BLaER1 treated with 17β-estradiol and CSF1 and Interleukin-3, amounts not matched to agents 10 nM and 100 nM (cell line): Measurements from ENCODE around the gene TBC1D14.

ENCODE experiments used
- H3K27ac ChIP-seq, 11 experiments: shearing (Covaris generic); formaldehyde crosslinking; 2 replicates each; pipeline ENCODE4 v1.8.1; 2022
- H3K27me3 ChIP-seq, 11 experiments: shearing (Covaris generic); formaldehyde crosslinking; 2 replicates each; pipeline ENCODE4 v1.8.1; 2022
- H3K36me3 ChIP-seq, 11 experiments: shearing (Covaris generic); formaldehyde crosslinking; 2 replicates each; pipeline ENCODE4 v1.8.1; 2022
- H3K4me1 ChIP-seq, 10 experiments: shearing (Covaris generic); formaldehyde crosslinking; 2 replicates each; pipeline ENCODE4 v1.8.1; 2022
- H3K4me2 ChIP-seq, 11 experiments: shearing (Covaris generic); formaldehyde crosslinking; 2 replicates each; pipeline ENCODE4 v1.8.1; 2022
- H3K4me3 ChIP-seq, 10 experiments: shearing (Covaris generic); formaldehyde crosslinking; 2 replicates each; pipeline ENCODE4 v1.8.1; 2022
- H3K9ac ChIP-seq, 11 experiments: shearing (Covaris generic); formaldehyde crosslinking; 2 replicates each; pipeline ENCODE4 v1.8.1; 2022
- H3K9me3 ChIP-seq, 11 experiments: shearing (Covaris generic); formaldehyde crosslinking; replicated peaks in 1 of 11; 2 replicates each; pipeline ENCODE4 v1.8.1; 2022
- H4K20me1 ChIP-seq, 11 experiments: shearing (Covaris generic); formaldehyde crosslinking; 2 replicates each; pipeline ENCODE4 v1.8.1; 2022
- Cebpa-rat ChIP-seq, 11 experiments: shearing (Covaris generic); IDR thresholded peaks; 2 replicates each; pipeline ENCODE4 v1.8.1; 2022

The TBC1D14 gene

GRCh38 chr4:6914448-6914847 lies 4.8 kb downstream of the TBC1D14 start:
- Histone ChIP-seq H3K4me3 (peak overlapping the region in 5 of 10 experiments; percentile 27 to 94 (median 31); a peak in 7 of 20 replicates), H3K27ac (peak overlapping the region; percentile 72 to 100 (median 99)), H3K4me1 (peaks cover 67 to 84% (median 77%) of the 10 kb centered on the region in 10 experiments), H3K4me2 (peak overlapping the region; percentile 87 to 99 (median 95)), H4K20me1 (peaks cover 56 to 89% (median 73%) of the 10 kb centered on the region in 11 experiments), H3K36me3 (peaks cover 0 to 36% (median 16%) of the 10 kb centered on the region in 11 experiments; a peak in 13 of 22 replicates), H3K9me3 (no peaks in the 10 kb centered on the region), H3K27me3 (no peaks in the 10 kb centered on the region), H3K9ac (peak overlapping the region; percentile 40 to 99 (median 99); a peak in 21 of 22 replicates)
- TF ChIP-seq Cebpa-rat (IDR thresholded peaks at IDR 0.05) = no peak

GRCh38 chr4:6915041-6916005 lies 5.7 kb downstream of the TBC1D14 start:
- Histone ChIP-seq H3K27ac (peak overlapping the region; percentile 72 to 100 (median 99)), H3K4me1 (peaks cover 75 to 91% (median 84%) of the 10 kb centered on the region in 10 experiments), H4K20me1 (peaks cover 62 to 93% (median 80%) of the 10 kb centered on the region in 11 experiments), H3K4me3 (peak overlapping the region in 5 of 10 experiments; percentile 0 to 94 (median 31); a peak in 9 of 20 replicates), H3K27me3 (no peaks in the 10 kb centered on the region), H3K4me2 (peak overlapping the region; percentile 87 to 99 (median 95)), H3K36me3 (peaks cover 0 to 42% (median 22%) of the 10 kb centered on the region in 11 experiments; a peak in 14 of 22 replicates), H3K9me3 (no peaks in the 10 kb centered on the region), H3K9ac (peak overlapping the region; percentile 40 to 99 (median 99); a peak in 21 of 22 replicates)
- TF ChIP-seq Cebpa-rat (IDR thresholded peaks at IDR 0.05) = no peak

DNA sequence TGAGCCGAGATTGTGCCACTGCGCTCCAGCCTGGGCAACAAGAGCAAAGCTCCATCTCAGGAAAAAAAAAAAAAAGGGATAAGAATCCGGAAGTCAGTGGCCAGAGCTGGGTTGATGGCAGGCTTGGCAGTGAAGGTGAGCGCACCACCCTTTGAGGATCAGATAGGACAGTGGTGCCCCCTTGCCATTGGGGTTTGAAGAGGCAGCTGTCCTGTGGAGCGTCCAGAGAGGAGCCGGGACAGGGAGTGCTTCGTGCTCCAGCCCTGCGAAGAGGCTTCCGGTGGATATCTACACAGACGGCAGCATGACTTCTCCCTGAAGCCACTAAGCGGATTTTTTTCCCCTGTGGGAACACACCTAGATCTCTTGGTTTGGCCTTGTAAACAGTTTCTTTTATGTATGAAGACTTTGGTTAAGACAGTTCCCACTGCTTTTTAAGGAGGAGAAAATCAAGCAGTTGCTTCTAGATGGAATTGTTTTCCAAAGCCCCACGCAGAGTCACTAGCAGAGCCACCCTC lies 6.5 kb downstream of the TBC1D14 start:
- no peak for TF ChIP-seq Cebpa-rat (IDR thresholded peaks at IDR 0.05)
- Histone ChIP-seq H3K4me3 (peak overlapping the region in 5 of 10 experiments; percentile 4 to 94 (median 39); a peak in 8 of 20 replicates), H3K27ac (peak overlapping the region; percentile 67 to 100 (median 99); a peak in 20 of 22 replicates), H3K4me2 (peak overlapping the region; percentile 87 to 99 (median 95)), H3K9ac (peak overlapping the region; percentile 28 to 99 (median 98); a peak in 20 of 22 replicates), H3K9me3 (no peaks in the 10 kb centered on the region), H3K27me3 (no peaks in the 10 kb centered on the region), H3K36me3 (peaks cover 0 to 49% (median 22%) of the 10 kb centered on the region in 11 experiments; a peak in 16 of 22 replicates), H4K20me1 (peaks cover 70 to 96% (median 88%) of the 10 kb centered on the region in 11 experiments), H3K4me1 (peaks cover 83 to 96% (median 91%) of the 10 kb centered on the region in 10 experiments)

- H3K36me3 ChIP-seq = peaks cover 2 to 56% (median 22%) of the 10 kb centered on the region in 11 experiments; a peak in 19 of 22 replicates
- peaks cover 89 to 99% (median 94%) of the 10 kb centered on the region in 10 experiments for H3K4me1 ChIP-seq
- no peaks in the 10 kb centered on the region for H3K9me3 ChIP-seq
- H3K4me3 ChIP-seq = peak overlapping the region in 6 of 10 experiments; percentile 4 to 94 (median 24); a peak in 11 of 20 replicates
- peak overlapping the region; percentile 67 to 100 (median 99) for H3K27ac ChIP-seq
- H3K27me3 ChIP-seq = no peaks in the 10 kb centered on the region
- peak overlapping the region; percentile 40 to 99 (median 98); a peak in 20 of 22 replicates for H3K9ac ChIP-seq
- H4K20me1 ChIP-seq = peaks cover 71 to 96% (median 92%) of the 10 kb centered on the region in 11 experiments
- no peak for TF ChIP-seq Cebpa-rat (IDR thresholded peaks at IDR 0.05)
- H3K4me2 ChIP-seq = peak overlapping the region; percentile 87 to 99 (median 95)
Measured at GRCh38 chr4:6916587-6917460, 7.2 kb downstream of the TBC1D14 start.

DNA sequence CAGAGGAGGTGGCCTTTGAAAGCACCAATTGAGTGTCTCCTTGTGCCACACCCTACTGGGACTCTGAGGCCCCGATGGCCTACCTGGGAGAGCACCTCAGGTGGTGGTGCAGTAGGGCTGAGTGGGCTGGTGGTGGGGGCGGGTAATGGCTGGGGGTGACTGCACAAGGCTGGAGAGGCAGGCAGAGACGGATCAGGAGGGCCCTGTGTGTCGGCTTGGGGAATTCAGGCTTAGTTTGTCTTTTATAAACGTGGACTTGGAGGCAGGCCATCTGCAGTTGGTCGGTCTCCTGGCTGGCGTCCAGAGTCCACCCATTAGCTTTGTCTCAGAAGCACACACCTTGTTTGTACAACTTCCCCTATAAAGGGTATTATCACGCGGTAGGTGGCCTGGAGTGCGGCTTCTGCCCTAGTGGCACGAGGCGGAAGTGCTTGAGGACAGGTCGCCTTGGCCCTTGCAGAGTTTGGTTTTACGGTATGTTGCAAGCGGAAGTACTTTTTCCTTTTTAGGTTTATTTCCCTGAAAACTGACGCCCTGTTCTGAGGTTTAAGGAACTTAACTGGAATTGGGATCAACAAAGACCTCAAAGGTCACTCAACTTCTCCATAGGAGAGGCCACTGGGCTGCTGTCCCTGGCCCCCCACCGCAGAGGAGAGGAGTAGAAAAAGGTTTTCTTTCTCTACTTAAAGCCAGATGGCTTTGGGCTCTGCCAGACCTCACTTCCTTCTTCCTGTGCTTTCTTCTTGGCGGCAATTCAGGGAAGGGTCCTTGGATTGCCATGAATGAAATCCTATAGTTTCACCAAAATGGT lies 8.0 kb downstream of the TBC1D14 start:
- H3K4me1 ChIP-seq = peaks cover 88 to 100% (median 94%) of the 10 kb centered on the region in 10 experiments

GRCh38 chr4:6918338-6918737 lies 8.7 kb downstream of the TBC1D14 start:
- Histone ChIP-seq H4K20me1 (peaks cover 68 to 98% (median 82%) of the 10 kb centered on the region in 11 experiments), H3K27me3 (no peaks in the 10 kb centered on the region), H3K36me3 (peaks cover 17 to 66% (median 36%) of the 10 kb centered on the region in 11 experiments), H3K27ac (peak overlapping the region; percentile 67 to 100 (median 99)), H3K9ac (peak overlapping the region; percentile 40 to 99 (median 58); a peak in 19 of 22 replicates), H3K4me1 (peaks cover 86 to 100% (median 93%) of the 10 kb centered on the region in 10 experiments), H3K9me3 (no peaks in the 10 kb centered on the region; a peak in 1 of 22 replicates), H3K4me2 (peak overlapping the region; percentile 87 to 99 (median 95)), H3K4me3 (peak overlapping the region in 2 of 10 experiments; percentile 17 to 27; a peak in 1 of 20 replicates)
- no peak for TF ChIP-seq Cebpa-rat (IDR thresholded peaks at IDR 0.05)

More for the DNA sequence above, 8.0 kb downstream of the TBC1D14 start:
- peaks cover 71 to 98% (median 89%) of the 10 kb centered on the region in 11 experiments for H4K20me1 ChIP-seq
- no peaks in the 10 kb centered on the region for H3K27me3 ChIP-seq
- peak overlapping the region; percentile 87 to 99 (median 95) for H3K4me2 ChIP-seq
- peak overlapping the region; percentile 40 to 99 (median 96); a peak in 20 of 22 replicates for H3K9ac ChIP-seq
- peak overlapping the region; percentile 67 to 100 (median 99) for H3K27ac ChIP-seq
- no peak for TF ChIP-seq Cebpa-rat (IDR thresholded peaks at IDR 0.05)
- H3K36me3 ChIP-seq = peaks cover 11 to 65% (median 30%) of the 10 kb centered on the region in 11 experiments
- peak overlapping the region in 5 of 10 experiments; percentile 10 to 94 (median 31); a peak in 9 of 20 replicates for H3K4me3 ChIP-seq
- no peaks in the 10 kb centered on the region for H3K9me3 ChIP-seq

GRCh38 chr4:6920171-6920570 lies 10.5 kb downstream of the TBC1D14 start:
- Histone ChIP-seq H3K27ac (peak overlapping the region in 6 of 11 experiments; percentile 6 to 51 (median 24); a peak in 9 of 22 replicates), H4K20me1 (peaks cover 52 to 87% (median 70%) of the 10 kb centered on the region in 11 experiments), H3K36me3 (peaks cover 36 to 74% (median 52%) of the 10 kb centered on the region in 11 experiments), H3K4me2 (peak overlapping the region in 10 of 11 experiments; percentile 0 to 99 (median 13); a peak in 14 of 22 replicates), H3K9me3 (no peaks in the 10 kb centered on the region; a peak in 1 of 22 replicates), H3K27me3 (no peaks in the 10 kb centered on the region), H3K4me3 (no peak overlapping the region), H3K9ac (peak overlapping the region in 5 of 11 experiments; percentile 1 to 62 (median 28); a peak in 8 of 22 replicates), H3K4me1 (peaks cover 86 to 100% (median 93%) of the 10 kb centered on the region in 10 experiments)
- TF ChIP-seq Cebpa-rat (IDR thresholded peaks at IDR 0.05) = no peak
